Measurements from ENCODE around the gene EPHA3. TPM values are rescaled to one million over a fixed set of nuclear protein-coding genes. Genes with fewer than 3 reads are reported as not detected.

EPHA3 gene
- total RNA-seq, 4 donors from 2014 or later: 0.53 to 3.3 (median 0.88) TPM

DNA sequence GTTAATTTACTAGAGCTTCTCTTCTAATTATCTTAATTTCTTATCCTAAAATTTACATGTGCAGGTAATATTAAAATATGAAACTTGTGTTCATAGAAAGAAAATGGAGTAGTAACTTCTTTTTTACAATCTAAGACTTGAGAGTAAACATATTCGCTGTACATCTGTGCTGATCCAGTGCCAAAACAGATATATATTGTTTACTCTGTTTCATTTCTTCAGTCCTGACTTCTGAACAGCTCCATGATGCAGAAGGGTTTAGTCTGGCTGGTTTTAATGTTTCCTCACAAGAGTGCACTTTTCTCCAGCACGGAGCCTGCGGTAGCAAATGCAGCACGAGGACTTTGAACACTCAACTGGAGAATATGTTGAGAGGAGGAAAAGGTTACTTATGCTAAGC is 306.8 kb downstream of the EPHA3 start:
- DNase-seq: no peak

DNA sequence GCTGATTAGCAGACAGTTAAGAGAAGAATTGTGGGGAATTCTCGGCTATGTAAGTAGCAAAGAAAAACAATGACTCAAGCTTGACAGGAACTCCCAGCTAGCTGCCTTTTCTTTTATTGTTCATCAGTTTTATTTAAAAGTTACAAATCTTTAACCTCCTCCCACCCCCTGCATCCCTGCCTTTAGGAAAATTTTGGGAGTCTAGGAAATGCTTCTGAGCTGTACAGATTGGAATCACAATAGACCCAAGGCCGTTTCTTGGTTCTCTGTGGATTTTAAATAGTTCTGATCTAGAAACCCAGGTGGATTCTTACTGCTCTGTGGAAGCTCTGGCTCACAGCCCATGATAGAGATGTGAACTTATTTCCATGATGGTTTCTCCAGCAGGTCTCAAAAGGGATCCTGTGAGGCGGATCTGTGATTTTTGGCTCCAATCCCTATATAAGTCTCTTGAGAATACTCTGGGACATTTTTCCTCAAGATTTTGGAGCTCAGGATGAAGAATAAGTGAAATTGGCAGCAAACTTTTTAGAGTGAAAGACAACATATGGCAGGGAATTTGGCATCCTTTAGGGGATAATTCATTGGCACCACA is 312.3 kb downstream of the EPHA3 start:
- no peak for DNase-seq

More for the DNA sequence above, 306.8 kb downstream of the EPHA3 start:
- Histone ChIP-seq H3K27me3 (no peaks in the 10 kb centered on the region), H3K9me3 (no peaks in the 10 kb centered on the region), H3K27ac (no peak overlapping the region), H3K4me3 (no peak overlapping the region), H3K4me1 (no peaks in the 10 kb centered on the region), H3K36me3 (no peaks in the 10 kb centered on the region)
- no peak for TF ChIP-seq POLR2A (IDR thresholded peaks at IDR 0.05)
- TF ChIP-seq, protein P1, sequence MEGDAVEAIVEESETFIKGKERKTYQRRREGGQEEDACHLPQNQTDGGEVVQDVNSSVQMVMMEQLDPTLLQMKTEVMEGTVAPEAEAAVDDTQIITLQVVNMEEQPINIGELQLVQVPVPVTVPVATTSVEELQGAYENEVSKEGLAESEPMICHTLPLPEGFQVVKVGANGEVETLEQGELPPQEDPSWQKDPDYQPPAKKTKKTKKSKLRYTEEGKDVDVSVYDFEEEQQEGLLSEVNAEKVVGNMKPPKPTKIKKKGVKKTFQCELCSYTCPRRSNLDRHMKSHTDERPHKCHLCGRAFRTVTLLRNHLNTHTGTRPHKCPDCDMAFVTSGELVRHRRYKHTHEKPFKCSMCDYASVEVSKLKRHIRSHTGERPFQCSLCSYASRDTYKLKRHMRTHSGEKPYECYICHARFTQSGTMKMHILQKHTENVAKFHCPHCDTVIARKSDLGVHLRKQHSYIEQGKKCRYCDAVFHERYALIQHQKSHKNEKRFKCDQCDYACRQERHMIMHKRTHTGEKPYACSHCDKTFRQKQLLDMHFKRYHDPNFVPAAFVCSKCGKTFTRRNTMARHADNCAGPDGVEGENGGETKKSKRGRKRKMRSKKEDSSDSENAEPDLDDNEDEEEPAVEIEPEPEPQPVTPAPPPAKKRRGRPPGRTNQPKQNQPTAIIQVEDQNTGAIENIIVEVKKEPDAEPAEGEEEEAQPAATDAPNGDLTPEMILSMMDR (IDR thresholded peaks at IDR 0.05): no peak

DNA sequence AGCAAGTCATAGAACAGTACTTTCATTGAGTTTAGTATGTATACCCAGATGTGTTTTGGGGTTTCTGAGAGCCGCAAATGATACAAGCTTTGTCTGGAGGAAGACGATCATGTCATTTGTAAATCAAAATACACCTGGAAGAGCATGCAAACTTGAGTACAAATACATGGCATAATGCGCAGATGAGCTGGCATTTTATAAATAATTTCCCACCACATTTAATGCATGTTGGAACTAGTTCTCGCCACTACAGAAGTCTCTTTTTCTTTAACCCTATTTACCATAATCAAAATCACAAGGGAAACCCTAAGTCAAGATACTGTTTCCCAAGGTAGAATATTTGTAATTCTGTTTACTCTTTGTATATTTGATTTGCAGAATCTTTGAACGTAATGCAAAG is 318.6 kb downstream of the EPHA3 start:
- TF ChIP-seq, protein P1 (IDR thresholded peaks at IDR 0.05): no peak
- no peak for TF ChIP-seq POLR2A (IDR thresholded peaks at IDR 0.05)
- H3K27ac ChIP-seq: no peak overlapping the region
- no peaks in the 10 kb centered on the region for H3K4me1 ChIP-seq
- no peaks in the 10 kb centered on the region for H3K9me3 ChIP-seq
- H3K27me3 ChIP-seq: no peaks in the 10 kb centered on the region
- no peak for DNase-seq
- H3K36me3 ChIP-seq: no peaks in the 10 kb centered on the region
- H3K4me3 ChIP-seq: no peak overlapping the region

More for the DNA sequence above, 312.3 kb downstream of the EPHA3 start:
- Histone ChIP-seq H3K36me3 (no peaks in the 10 kb centered on the region), H3K9me3 (no peaks in the 10 kb centered on the region), H3K4me1 (no peaks in the 10 kb centered on the region), H3K27ac (no peak overlapping the region), H3K27me3 (no peaks in the 10 kb centered on the region), H3K4me3 (no peak overlapping the region)
- TF ChIP-seq POLR2A (IDR thresholded peaks at IDR 0.05): no peak
- TF ChIP-seq, protein P1 (IDR thresholded peaks at IDR 0.05): no peak

DNA sequence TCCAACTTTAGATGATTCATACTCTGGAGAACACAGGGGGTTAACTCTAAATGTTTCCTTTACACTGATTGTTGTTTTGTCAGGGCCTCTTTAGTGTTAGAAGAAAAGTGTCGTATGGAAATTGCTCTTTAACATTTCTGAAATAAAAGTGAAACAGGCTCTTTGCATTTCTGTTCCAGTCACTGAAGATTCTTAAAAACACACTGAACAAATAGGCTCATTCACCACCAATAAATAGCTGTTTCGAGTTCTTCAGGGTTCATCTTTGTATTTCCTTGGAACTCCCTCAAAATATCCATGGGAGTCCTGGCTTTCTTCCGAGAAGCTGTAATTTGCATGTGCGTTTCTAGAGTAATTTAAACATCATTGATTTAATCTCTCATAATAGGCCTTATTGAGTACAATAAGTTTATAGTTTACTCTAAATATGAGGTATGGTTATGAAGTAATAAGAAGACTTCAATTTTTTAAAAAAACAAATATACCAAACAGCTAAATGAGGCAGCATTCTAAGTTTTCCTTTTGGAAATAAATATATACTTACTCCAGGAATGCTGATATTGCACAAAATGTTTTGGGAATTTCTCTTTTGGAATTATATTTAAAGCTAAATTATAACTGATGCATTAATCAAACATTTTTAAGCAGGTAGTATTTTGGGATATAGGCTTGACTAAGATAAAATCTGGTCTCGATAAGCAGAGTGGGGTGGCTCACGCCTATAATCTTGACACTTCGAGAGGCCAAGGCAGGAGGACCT is 327.4 kb downstream of the EPHA3 start:
- no peaks in the 10 kb centered on the region for H3K36me3 ChIP-seq
- no peaks in the 10 kb centered on the region for H3K4me1 ChIP-seq
- H3K4me3 ChIP-seq: no peak overlapping the region
- H3K9me3 ChIP-seq: no peaks in the 10 kb centered on the region
- no peak for DNase-seq
- TF ChIP-seq POLR2A (IDR thresholded peaks at IDR 0.05): no peak
- TF ChIP-seq, protein P1 (IDR thresholded peaks at IDR 0.05): no peak
- no peaks in the 10 kb centered on the region for H3K27me3 ChIP-seq
- H3K27ac ChIP-seq: no peak overlapping the region

DNA sequence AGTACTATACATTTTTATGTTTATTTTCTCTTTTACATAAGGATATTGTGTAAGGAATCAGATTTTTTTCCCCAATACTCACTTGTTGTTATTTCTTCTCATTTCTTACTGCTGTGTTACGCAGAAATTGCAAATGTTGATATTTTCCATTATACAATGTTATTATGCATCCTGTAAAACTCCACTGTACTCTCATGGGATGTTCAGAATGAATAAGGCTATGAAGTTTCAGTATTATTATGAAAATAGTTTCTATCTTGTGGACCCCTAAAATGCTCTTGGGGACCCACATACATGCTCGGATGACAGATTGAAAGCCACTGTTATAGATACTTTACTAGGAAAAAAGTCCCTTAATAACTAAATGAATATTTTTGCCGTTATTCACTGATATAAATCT is 329.4 kb downstream of the EPHA3 start:
- Histone ChIP-seq H3K9me3 (no peaks in the 10 kb centered on the region), H3K27me3 (no peaks in the 10 kb centered on the region), H3K4me1 (no peaks in the 10 kb centered on the region), H3K36me3 (no peaks in the 10 kb centered on the region), H3K4me3 (no peak overlapping the region), H3K27ac (no peak overlapping the region)
- no peak for DNase-seq
- TF ChIP-seq, protein P1 (IDR thresholded peaks at IDR 0.05): no peak
- no peak for TF ChIP-seq POLR2A (IDR thresholded peaks at IDR 0.05)
